Prostate gland (tissue), 2 donors: ENCODE results near the gene ATP6V0E2. TPM values are rescaled to one million over a fixed set of nuclear protein-coding genes. Genes with fewer than 3 reads are reported as not detected.
"Not testable (repeated sequence)": the region's sequence is repeated elsewhere in the genome, so short reads cannot be mapped to it uniquely, and the experiment has no call there.

Source experiments
- DNase-seq: peaks from one replicate; pipeline ENCODE4 v3.0.0-alpha.2; 2019; ENCODE audit warnings: low spot score
- H3K27ac ChIP-seq, 2 donors: fragments of 200-600 bp; sonication (generic); 2 replicates each; pipeline ENCODE4 v1.5.1; 2017 to 2019
- H3K27me3 ChIP-seq: fragments of 200-600 bp; sonication (generic); replicated peaks from 2 replicates; pipeline ENCODE4 v1.5.1; 2019; ENCODE audit not compliant: insufficient read depth
- H3K36me3 ChIP-seq, 2 donors: fragments of 200-600 bp; sonication (generic); 1 replicate in 1 of 2; 2 replicates in 1 of 2; pipeline versions ENCODE4 v1.5.1 to v1.8.1; 2017 to 2019
- H3K4me1 ChIP-seq: fragments of 200-600 bp; sonication (generic); replicated peaks from 2 replicates; pipeline ENCODE4 v1.5.1; 2019
- H3K4me3 ChIP-seq, 2 donors: fragments of 200-600 bp; sonication (generic); 2 replicates each; pipeline ENCODE4 v1.5.1; 2017 to 2019
- H3K9me3 ChIP-seq: fragments of 200-600 bp; sonication (generic); 2 replicates; pipeline ENCODE4 v1.5.1; 2017
- WGBS: methylation state at CpG from one replicate; pipeline ENCODE4 v1.1.5; 2018; 5-methylcytosine and 5-hydroxymethylcytosine counted together
- intact Hi-C: fragments of 100-400 bp; cut with DNase I; formaldehyde crosslinking; loops from one replicate; pipeline ENCODE4 v1.14.2; 2022
- small RNA-seq, 2 donors: library from RNA; depleted of rRNA; stranded (forward); fragments of <200 nt; gene quantifications; one replicate each; pipeline ENCODE3, GENCODE V24; 2016
- total RNA-seq, 2 donors: library from RNA; depleted of rRNA; stranded (reverse); fragments of >200 nt; gene quantifications; one replicate each; pipeline ENCODE4 v1.1.0, GENCODE V29; 2016

ATP6V0E2 gene
- total RNA-seq, 2 donors from 2014 or later, result 67.3 to 95.3 TPM

DNA sequence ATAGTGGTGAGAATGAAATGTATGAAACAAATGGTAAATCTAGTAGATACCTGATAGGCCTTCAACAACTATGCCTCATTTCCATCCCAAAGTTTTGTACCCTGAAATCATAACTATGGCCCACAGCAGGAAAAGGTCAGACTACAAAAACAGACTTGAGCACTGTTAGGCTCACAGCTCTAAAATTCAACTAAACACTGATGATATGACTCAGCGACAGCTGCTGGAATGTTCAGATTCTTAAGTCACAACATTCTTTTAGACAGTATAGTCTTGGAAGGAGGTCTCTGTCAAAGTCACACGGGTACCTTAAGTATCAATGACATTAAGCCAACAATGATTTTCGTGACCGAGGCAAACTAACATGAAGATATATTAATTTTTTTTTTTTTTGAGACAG lies 38.4 kb downstream of the ATP6V0E2 start:
- intact Hi-C loops, H3K9me3 ChIP-seq, H3K27me3 ChIP-seq, H3K4me3 ChIP-seq, H3K36me3 ChIP-seq, DNase-seq, H3K4me1 ChIP-seq, H3K27ac ChIP-seq: not testable (repeated sequence)
- WGBS, result 76% methylated on average over 2 of the region's 4 CpGs

GRCh38 chr7:149926414-149926813 lies 52.6 kb downstream of the ATP6V0E2 start:
- H3K27me3 ChIP-seq, H3K27ac ChIP-seq, H3K36me3 ChIP-seq, DNase-seq, H3K9me3 ChIP-seq, H3K4me1 ChIP-seq, intact Hi-C loops, H3K4me3 ChIP-seq: not testable (repeated sequence)
- 65% methylated on average over 7 of the region's 7 CpGs for WGBS

Small RNAs within 50 kb of the gene (small RNA-seq; reads per million reads assigned to genes)
- 0 reads per million in 2 donors for gene AC093458.1

Other genes with a start within 250 kb of the ATP6V0E2 start
- 1 to 10 TPM; 6.0 to 7.9 TPM for gene ZNF467, start 100.4 kb upstream of the ATP6V0E2 start, total RNA-seq
- gene ZNF862, start 35.6 kb upstream of the ATP6V0E2 start, total RNA-seq, result 10 to 100 TPM; 19.8 to 25.4 TPM